Measurements from ENCODE around the gene UBQLN4.
A peak's percentile ranks its signal among the peaks of the same experiment; 100 is the strongest.

Gene UBQLN4

GRCh38 chr1:156053768-156054499, at the start of gene UBQLN4:
TSS of gene UBQLN4 (minus strand) at chr1:156053798. CDS start at chr1:156053701, 97 bp downstream.
- peak; percentile 90 for DNase-seq (ENCODE audit: low read depth)
- TF ChIP-seq, protein P1, sequence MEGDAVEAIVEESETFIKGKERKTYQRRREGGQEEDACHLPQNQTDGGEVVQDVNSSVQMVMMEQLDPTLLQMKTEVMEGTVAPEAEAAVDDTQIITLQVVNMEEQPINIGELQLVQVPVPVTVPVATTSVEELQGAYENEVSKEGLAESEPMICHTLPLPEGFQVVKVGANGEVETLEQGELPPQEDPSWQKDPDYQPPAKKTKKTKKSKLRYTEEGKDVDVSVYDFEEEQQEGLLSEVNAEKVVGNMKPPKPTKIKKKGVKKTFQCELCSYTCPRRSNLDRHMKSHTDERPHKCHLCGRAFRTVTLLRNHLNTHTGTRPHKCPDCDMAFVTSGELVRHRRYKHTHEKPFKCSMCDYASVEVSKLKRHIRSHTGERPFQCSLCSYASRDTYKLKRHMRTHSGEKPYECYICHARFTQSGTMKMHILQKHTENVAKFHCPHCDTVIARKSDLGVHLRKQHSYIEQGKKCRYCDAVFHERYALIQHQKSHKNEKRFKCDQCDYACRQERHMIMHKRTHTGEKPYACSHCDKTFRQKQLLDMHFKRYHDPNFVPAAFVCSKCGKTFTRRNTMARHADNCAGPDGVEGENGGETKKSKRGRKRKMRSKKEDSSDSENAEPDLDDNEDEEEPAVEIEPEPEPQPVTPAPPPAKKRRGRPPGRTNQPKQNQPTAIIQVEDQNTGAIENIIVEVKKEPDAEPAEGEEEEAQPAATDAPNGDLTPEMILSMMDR (IDR thresholded peaks at IDR 0.05; ENCODE audit: low read length, missing control alignments) = peak; percentile 13
- H3K4me3 ChIP-seq (replicated peaks; ENCODE audit: low read depth, low read length) = peak within 1 kb of the TSS; percentile 98

GRCh38 chr1:156102633-156103511, 49.3 kb upstream of the UBQLN4 start:
- peak; percentile 59 for DNase-seq (ENCODE audit: low read depth)
- TF ChIP-seq, protein P1 (IDR thresholded peaks at IDR 0.05; ENCODE audit: low read length, missing control alignments) = no peak
- H3K4me3 ChIP-seq (replicated peaks; ENCODE audit: low read depth, low read length) = no peak overlapping the region

- no peak for DNase-seq (ENCODE audit: low read depth)
- H3K4me3 ChIP-seq (replicated peaks; ENCODE audit: low read depth, low read length) = no peak overlapping the region
- TF ChIP-seq, protein P1 (IDR thresholded peaks at IDR 0.05; ENCODE audit: low read length, missing control alignments) = no peak
Measured at GRCh38 chr1:156101880-156102279, 48.3 kb upstream of the UBQLN4 start.

DNA sequence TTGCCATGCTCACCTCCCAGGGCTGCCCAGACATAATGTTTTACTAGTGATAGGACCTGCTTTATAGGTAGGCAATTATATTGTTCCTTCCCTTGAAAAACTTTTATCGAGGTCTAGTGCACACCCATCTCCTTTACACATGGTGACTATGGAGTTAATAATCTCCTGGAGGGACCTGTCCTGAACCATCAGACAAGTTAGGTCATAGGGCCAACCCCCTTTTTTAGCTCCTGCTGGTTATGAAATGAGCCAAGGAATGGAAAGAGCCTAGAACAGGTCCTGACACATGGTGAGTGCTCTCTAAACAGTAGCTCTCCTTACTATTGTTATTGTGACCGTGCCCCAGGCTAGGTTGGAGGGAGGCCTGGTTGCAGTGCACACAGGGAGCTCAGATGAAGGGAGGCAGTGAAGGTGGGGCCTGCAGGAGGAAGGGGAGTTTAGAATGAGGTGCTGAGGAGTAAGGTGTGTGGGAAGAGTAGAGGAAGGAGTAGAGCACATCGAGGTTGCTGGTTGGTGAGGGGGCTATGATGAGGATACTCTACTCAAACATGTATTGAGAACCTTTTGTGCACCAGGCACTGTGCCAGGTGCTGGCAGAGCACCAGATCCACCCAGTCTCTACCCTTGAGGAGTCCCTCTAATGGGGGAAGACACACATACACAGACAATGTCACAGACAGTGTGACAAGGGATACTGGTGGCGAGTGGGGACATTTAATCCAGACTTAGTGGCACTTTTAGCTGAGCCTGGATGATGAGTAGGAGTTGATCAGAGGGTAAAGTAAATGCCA, 46.8 kb upstream of the UBQLN4 start:
- no peak for DNase-seq (ENCODE audit: low read depth)
- TF ChIP-seq, protein P1 (IDR thresholded peaks at IDR 0.05; ENCODE audit: low read length, missing control alignments) = no peak
- H3K4me3 ChIP-seq (replicated peaks; ENCODE audit: low read depth, low read length) = no peak overlapping the region

DNA sequence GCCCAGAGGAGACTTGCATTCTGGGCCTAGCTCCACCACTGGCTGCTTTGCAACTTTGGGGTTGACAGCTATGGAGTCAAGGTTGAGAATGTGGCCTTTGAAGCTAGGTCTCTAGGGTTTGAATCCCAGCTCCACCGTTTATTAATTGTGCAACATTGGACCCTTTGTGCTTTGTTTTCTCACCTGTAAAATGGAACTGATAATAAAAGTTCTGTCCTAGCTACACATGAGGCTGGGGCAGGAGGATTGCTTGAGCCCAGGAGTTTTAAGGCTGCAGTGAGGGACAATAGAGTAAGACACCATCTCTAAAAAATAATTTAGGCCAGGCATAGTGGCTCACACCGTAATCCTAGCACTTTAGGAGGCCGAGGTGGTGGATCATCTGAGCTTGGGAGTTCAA, 45.7 kb upstream of the UBQLN4 start:
- no peak overlapping the region for H3K4me3 ChIP-seq (replicated peaks; ENCODE audit: low read depth, low read length)
- no peak for DNase-seq (ENCODE audit: low read depth)
- TF ChIP-seq, protein P1 (IDR thresholded peaks at IDR 0.05; ENCODE audit: low read length, missing control alignments) = no peak

GRCh38 chr1:156098784-156099183, 45.2 kb upstream of the UBQLN4 start:
- TF ChIP-seq, protein P1 (IDR thresholded peaks at IDR 0.05; ENCODE audit: low read length, missing control alignments) = no peak
- DNase-seq (ENCODE audit: low read depth) = no peak
- H3K4me3 ChIP-seq (replicated peaks; ENCODE audit: low read depth, low read length) = no peak overlapping the region
